Esophagus muscularis mucosa (tissue), 3 donors: ENCODE data around the gene SLC9C2.

Experiments used
- POLR2AphosphoS5 ChIP-seq, 2 donors: sonication (generic); formaldehyde crosslinking; IDR thresholded peaks; one replicate each; pipeline ENCODE4 v1.6.1; 2017; ENCODE audit warnings: antibody characterized with exemption in 2 of 2
- TF ChIP-seq, protein P1 (sequence below), 3 experiments: fragments of 200-600 bp in 2 of 3; fragments of 450-650 bp in 1 of 3; sonication (generic) in 2 of 3; IDR thresholded peaks; one replicate each; pipeline ENCODE4 v1.5.1; 2017 to 2019; ENCODE audit warnings: antibody characterized with exemption in 3 of 3, mild to moderate bottlenecking in 2 of 3, moderate library complexity in 1 of 3

DNA sequence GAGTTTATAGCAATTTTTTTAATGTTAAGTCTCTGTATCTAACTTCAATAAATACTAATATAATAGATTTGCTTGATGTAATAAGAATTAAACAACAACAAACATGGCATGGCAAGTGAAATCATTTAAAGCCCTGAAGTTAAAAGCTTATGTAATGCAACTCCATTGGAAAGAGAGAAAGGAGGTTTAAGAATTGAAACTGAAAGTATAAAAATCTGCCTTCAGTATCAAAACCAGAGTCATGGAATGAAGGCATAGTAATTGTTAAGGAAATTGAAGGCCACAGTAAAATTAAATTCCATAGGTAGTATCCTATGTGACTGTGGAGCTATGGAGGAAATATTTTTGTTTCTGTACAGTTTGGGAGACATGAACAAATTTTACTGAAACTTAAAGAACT, 70.6 kb downstream of the SLC9C2 start:
- TF ChIP-seq, protein P1, sequence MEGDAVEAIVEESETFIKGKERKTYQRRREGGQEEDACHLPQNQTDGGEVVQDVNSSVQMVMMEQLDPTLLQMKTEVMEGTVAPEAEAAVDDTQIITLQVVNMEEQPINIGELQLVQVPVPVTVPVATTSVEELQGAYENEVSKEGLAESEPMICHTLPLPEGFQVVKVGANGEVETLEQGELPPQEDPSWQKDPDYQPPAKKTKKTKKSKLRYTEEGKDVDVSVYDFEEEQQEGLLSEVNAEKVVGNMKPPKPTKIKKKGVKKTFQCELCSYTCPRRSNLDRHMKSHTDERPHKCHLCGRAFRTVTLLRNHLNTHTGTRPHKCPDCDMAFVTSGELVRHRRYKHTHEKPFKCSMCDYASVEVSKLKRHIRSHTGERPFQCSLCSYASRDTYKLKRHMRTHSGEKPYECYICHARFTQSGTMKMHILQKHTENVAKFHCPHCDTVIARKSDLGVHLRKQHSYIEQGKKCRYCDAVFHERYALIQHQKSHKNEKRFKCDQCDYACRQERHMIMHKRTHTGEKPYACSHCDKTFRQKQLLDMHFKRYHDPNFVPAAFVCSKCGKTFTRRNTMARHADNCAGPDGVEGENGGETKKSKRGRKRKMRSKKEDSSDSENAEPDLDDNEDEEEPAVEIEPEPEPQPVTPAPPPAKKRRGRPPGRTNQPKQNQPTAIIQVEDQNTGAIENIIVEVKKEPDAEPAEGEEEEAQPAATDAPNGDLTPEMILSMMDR (IDR thresholded peaks at IDR 0.05) = no peak
- TF ChIP-seq POLR2AphosphoS5 (IDR thresholded peaks at IDR 0.05) = no peak
